PFSK-1 (cell line): ENCODE results near the gene PTTG1IP.

Experiments used
- FOXP2 ChIP-seq: optimal IDR thresholded peaks from 2 replicates; pipeline ENCODE3; 2011; ENCODE audit warnings: borderline replicate concordance, control low read depth, inconsistent platforms; ENCODE audit not compliant: insufficient read depth; ENCODE audit errors: extremely low read length, extremely low read depth
- POLR2AphosphoS5 ChIP-seq: IDR thresholded peaks from 2 replicates; pipeline ENCODE4 v1.6.1; 2012; ENCODE audit warnings: low read depth, mild to moderate bottlenecking, control low read depth, low read length, moderate library complexity
- REST ChIP-seq, 2 experiments: IDR thresholded peaks; 2 replicates each; pipeline versions ENCODE4 v1.6.1 to v1.8.0; 2011 to 2012; ENCODE audit warnings: low read depth in 2 of 2, low read length in 2 of 2, control low read depth in 1 of 2, inconsistent platforms in 1 of 2, mild to moderate bottlenecking in 1 of 2, moderate library complexity in 1 of 2; ENCODE audit not compliant: insufficient read depth in 1 of 2
- SIN3A ChIP-seq: IDR thresholded peaks from 2 replicates; pipeline ENCODE4 v1.6.1; 2012; ENCODE audit warnings: mild to moderate bottlenecking, low read length, moderate library complexity, borderline replicate concordance; ENCODE audit not compliant: insufficient read depth
- TAF1 ChIP-seq: IDR thresholded peaks from 2 replicates; pipeline ENCODE4 v1.6.1; 2012; ENCODE audit warnings: low read length, control low read depth, borderline replicate concordance; ENCODE audit not compliant: insufficient read depth

PTTG1IP gene

DNA sequence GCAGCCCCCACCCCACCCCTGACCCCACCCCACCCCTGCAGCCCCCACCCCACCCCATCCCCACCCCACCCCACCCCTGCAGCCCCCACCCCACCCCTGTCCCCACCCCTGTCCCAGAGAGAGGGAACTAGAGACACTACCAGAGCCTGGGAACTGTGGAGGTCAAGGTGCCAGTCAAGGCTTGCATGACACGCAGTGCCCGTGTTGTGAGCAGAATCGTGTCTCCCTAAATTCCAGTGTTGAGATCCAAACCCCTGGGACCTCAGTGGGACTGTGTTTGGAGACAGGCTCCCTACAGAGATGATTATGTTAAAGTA is 37.2 kb downstream of the PTTG1IP start:
- TF ChIP-seq SIN3A = no peak
- no peak for TF ChIP-seq FOXP2
- TF ChIP-seq REST (IDR thresholded peaks at IDR 0.05; ENCODE audit: insufficient read depth in 1 of 2, low read depth in 2 of 2, low read length in 2 of 2) = no peak
- no peak for TF ChIP-seq TAF1
- TF ChIP-seq POLR2AphosphoS5 = no peak

DNA sequence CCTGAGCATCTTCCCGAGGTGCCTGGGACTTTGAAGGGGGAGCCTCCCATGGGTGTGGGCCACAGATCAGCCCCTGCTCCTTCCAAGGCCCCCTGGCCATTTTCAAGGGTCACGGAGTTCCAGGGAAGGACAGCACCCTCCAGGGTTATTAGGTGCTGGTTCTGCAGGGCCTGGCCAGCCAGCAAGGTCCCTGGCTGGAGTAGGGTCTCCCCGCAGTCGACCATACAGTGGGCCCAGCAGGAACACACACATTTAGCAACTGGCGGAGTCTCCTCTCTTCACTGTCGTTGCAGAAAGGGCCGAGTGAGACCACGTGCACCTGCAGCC is 37.9 kb downstream of the PTTG1IP start:
- TF ChIP-seq TAF1 = no peak

DNA sequence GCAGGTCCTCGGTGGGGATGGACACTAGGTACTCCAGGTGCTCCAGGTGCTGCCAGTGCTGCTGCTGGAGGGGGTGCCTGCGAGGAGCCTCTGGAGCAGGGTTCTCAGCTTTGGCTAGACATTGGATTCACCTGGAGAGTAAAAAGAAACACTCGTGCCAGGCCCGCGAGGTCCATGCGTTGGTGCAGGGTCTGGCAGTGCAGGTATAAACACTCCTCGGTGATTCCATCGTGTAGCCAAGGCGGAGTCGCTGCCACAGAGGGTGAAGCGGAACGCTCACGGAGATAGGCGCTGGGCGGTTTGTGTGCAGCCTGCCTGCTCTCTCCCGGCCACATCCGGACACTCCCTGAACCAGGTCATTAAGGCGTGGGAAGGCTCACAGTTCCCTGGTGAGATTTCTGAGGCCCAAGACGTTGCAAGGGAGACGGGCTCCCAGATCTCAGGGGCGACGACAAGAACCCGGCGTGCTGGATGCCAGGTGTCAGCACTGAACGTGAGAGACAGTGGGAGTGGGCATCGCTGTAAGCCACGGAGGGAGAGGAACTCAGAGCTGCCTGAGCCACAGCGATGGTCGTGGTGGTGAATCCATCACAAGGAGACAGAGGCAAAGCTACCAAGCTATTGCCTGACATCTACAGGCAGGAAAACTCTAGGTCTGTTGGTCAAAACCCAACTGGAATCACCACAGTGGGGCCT is 38.4 kb downstream of the PTTG1IP start:
- TF ChIP-seq REST (IDR thresholded peaks at IDR 0.05; ENCODE audit: insufficient read depth in 1 of 2, low read depth in 2 of 2, low read length in 2 of 2) (no peak), FOXP2 (peak; percentile 10)

GRCh38 chr21:44834231-44834950 is 39.1 kb downstream of the PTTG1IP start:
- TF ChIP-seq SIN3A (no peak), POLR2AphosphoS5 (no peak), FOXP2 (no peak), REST (IDR thresholded peaks at IDR 0.05; ENCODE audit: insufficient read depth in 1 of 2, low read depth in 2 of 2, low read length in 2 of 2) (no peak), TAF1 (no peak)

DNA sequence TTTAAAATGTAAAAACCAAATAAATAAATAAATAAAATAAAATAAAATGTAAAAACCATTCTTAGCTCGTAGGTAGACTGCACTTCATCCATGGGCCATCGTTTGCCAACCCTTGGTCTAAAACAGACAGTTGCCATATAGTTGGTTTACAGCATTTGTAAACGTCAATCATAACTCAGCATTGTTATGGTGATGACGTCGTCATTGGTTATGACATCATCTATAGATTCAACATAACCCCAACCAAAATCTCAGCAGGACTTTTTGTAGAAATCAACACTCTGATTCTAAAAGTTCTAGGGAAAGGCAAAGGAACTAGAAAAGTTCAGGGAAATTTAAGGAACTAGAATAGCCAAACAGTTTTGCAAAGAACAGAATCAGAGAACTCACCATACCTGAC is 39.8 kb downstream of the PTTG1IP start:
- TF ChIP-seq REST (IDR thresholded peaks at IDR 0.05; ENCODE audit: insufficient read depth in 1 of 2, low read depth in 2 of 2, low read length in 2 of 2) (no peak), FOXP2 (no peak), TAF1 (no peak), POLR2AphosphoS5 (no peak), SIN3A (no peak)
